Tibial nerve (tissue), 4 donors: ENCODE results near the gene ANO7.

Source experiments
- EP300 ChIP-seq, 2 donors: sonication (generic); formaldehyde crosslinking; IDR thresholded peaks; one replicate each; pipeline ENCODE4 v1.6.1; 2017; ENCODE audit warnings: antibody characterized with exemption in 2 of 2, mild to moderate bottlenecking in 1 of 2
- POLR2A ChIP-seq, 2 donors: fragments of 450-650 bp; IDR thresholded peaks; one replicate each; pipeline ENCODE4 v1.6.1; 2017; ENCODE audit warnings: antibody characterized with exemption in 2 of 2, mild to moderate bottlenecking in 2 of 2, moderate library complexity in 2 of 2
- TF ChIP-seq, protein P1 (sequence below), 5 experiments: fragments of 200-600 bp in 3 of 5; fragments of 450-650 bp in 2 of 5; sonication (generic) in 3 of 5; IDR thresholded peaks; one replicate each; pipeline ENCODE4 v1.5.1; 2016 to 2019; ENCODE audit warnings: antibody characterized with exemption in 5 of 5, mild to moderate bottlenecking in 3 of 5, moderate library complexity in 2 of 5

- TF ChIP-seq POLR2A (IDR thresholded peaks at IDR 0.05) (no peak), EP300 (IDR thresholded peaks at IDR 0.05) (no peak)
- TF ChIP-seq, protein P1, sequence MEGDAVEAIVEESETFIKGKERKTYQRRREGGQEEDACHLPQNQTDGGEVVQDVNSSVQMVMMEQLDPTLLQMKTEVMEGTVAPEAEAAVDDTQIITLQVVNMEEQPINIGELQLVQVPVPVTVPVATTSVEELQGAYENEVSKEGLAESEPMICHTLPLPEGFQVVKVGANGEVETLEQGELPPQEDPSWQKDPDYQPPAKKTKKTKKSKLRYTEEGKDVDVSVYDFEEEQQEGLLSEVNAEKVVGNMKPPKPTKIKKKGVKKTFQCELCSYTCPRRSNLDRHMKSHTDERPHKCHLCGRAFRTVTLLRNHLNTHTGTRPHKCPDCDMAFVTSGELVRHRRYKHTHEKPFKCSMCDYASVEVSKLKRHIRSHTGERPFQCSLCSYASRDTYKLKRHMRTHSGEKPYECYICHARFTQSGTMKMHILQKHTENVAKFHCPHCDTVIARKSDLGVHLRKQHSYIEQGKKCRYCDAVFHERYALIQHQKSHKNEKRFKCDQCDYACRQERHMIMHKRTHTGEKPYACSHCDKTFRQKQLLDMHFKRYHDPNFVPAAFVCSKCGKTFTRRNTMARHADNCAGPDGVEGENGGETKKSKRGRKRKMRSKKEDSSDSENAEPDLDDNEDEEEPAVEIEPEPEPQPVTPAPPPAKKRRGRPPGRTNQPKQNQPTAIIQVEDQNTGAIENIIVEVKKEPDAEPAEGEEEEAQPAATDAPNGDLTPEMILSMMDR (IDR thresholded peaks at IDR 0.05) = no peak
Observed at GRCh38 chr2:241146286-241146685, 42.2 kb upstream of the ANO7 start.
